Omental fat pad (tissue), 4 donors: ENCODE data around the gene SAMD4A. TPM values are rescaled to one million over a fixed set of nuclear protein-coding genes. Genes with fewer than 3 reads are reported as not detected.
A peak's percentile ranks its signal among the peaks of the same experiment; 100 is the strongest.

Experiments
- ATAC-seq: fragments of 150-250 bp; one replicate; pipeline ENCODE4 v1.9.1; 2016; ENCODE audit warnings: mild to moderate bottlenecking, moderate library complexity; ENCODE audit not compliant: low FRiP score
- DNase-seq: peaks from one replicate; pipeline ENCODE4 v3.0.0-alpha.2; 2019; ENCODE audit warnings: low spot score
- total RNA-seq, 4 donors: library from RNA; depleted of rRNA; stranded (reverse); fragments of >200 nt; gene quantifications; one replicate each; pipeline ENCODE4 v1.1.0, GENCODE V29; 2016
- TF ChIP-seq, protein P1 (sequence below), 3 donors: fragments of 450-650 bp; IDR thresholded peaks; one replicate each; pipeline ENCODE4 v1.5.1; 2016 to 2017; ENCODE audit warnings: antibody characterized with exemption in 3 of 3, mild to moderate bottlenecking in 3 of 3, moderate library complexity in 2 of 3

Gene SAMD4A
- total RNA-seq, 4 donors from 2014 or later = 33.9 to 116 (median 38.3) TPM

DNA sequence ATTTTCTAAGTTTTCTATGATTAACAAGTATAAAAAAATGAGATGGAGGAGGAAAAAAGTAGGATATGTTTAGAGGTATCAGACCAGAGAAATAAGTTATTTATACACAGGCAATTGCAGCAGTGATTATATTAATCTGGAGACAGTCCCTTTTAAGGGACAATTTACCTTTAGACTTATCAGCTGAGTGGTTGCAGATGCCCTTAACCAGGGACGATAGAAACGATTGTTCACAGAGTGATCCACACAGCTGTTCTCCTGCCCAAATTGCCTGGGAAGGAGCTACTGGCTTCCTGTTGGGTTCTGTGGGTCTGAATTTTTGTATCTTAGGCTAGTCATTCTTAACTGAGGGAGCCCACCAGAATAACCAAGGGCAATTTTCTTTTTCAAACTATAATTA, 269.3 kb downstream of the SAMD4A start:
- ATAC-seq (no peak), DNase-seq (no peak)
- TF ChIP-seq, protein P1, sequence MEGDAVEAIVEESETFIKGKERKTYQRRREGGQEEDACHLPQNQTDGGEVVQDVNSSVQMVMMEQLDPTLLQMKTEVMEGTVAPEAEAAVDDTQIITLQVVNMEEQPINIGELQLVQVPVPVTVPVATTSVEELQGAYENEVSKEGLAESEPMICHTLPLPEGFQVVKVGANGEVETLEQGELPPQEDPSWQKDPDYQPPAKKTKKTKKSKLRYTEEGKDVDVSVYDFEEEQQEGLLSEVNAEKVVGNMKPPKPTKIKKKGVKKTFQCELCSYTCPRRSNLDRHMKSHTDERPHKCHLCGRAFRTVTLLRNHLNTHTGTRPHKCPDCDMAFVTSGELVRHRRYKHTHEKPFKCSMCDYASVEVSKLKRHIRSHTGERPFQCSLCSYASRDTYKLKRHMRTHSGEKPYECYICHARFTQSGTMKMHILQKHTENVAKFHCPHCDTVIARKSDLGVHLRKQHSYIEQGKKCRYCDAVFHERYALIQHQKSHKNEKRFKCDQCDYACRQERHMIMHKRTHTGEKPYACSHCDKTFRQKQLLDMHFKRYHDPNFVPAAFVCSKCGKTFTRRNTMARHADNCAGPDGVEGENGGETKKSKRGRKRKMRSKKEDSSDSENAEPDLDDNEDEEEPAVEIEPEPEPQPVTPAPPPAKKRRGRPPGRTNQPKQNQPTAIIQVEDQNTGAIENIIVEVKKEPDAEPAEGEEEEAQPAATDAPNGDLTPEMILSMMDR (IDR thresholded peaks at IDR 0.05) = no peak

DNA sequence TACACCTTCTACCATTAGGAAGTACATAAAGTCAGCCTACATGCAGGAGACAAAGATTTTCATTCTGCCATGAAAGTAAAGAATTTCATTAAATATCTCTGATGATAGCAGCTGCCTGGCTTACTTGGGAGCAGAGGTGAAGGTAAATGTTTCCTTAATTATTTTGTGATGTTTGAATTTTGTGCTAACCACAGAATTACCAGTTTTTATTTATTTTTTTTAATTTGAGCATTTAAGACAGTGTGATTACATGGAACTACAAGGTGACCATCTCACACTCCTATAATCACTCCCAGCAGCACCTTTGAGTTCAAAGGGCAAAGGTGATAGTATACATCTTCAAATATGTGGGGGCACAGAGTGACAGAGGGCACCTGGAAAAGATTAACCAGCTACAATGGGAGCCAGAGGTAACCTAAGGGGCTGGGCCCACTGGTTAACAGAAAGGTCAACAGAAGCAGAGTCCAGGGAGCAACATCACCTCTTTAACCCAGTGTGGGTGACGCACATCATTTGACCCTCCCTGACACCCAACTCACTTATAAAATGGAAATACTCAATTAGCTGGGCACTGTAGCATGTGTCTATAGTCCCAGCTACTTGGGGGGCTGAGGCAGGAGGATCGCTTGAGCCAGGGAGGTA, 270.7 kb downstream of the SAMD4A start:
- ATAC-seq = no peak

DNA sequence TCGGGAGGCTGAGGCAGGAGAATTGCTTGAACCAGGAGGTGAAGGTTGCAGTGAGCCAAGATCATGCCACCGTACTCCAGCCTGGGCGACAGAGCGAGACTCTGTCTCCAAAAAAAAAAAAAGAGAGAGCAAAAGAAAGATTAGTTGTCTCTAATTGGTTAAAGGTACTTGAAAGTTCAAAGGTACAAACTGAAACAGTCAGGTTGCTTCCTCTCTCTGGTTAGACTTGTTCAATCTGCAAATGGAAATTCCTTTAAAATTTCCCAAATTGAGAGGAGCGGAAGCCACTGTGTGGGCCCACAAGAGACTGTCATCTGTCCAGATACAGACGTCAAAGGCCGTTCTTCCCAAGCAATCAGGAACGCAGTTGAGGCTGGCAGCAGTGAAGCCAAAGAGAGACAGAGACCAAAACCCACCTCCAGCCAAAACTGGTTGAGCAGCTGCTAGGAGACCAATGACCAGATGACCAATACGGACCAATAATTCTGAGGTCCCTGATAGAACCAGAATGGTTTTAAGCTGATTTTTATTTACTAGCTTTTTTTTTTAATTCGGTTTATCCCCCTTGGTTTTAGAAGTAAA, 272.1 kb downstream of the SAMD4A start:
- DNase-seq = no peak
- no peak for ATAC-seq
- TF ChIP-seq, protein P1 (IDR thresholded peaks at IDR 0.05) = no peak

More for the DNA sequence above, 270.7 kb downstream of the SAMD4A start:
- TF ChIP-seq, protein P1 (IDR thresholded peaks at IDR 0.05) = no peak
- no peak for DNase-seq

DNA sequence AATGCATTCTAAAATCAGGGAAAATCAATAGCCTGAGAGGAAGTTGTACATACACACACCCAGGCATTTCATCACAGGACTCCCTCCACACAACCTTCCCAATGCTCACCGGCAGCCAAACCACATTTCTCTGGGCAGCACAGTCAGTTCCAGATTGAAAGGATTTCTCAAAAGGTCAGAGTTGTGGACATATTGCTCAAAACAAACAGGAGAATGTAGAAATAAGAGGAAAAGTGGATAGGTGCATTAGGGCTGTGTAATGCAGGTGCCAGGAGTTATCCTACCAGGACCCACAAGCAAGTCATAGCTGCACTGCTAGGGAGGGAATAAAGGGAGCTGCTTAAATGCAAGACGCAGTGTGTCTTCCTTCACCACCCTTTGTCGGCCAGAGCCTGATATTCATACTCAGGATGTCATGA, 272.8 kb downstream of the SAMD4A start:
- ATAC-seq (peak; percentile 57), DNase-seq (no peak)
- TF ChIP-seq, protein P1 (IDR thresholded peaks at IDR 0.05) = no peak

DNA sequence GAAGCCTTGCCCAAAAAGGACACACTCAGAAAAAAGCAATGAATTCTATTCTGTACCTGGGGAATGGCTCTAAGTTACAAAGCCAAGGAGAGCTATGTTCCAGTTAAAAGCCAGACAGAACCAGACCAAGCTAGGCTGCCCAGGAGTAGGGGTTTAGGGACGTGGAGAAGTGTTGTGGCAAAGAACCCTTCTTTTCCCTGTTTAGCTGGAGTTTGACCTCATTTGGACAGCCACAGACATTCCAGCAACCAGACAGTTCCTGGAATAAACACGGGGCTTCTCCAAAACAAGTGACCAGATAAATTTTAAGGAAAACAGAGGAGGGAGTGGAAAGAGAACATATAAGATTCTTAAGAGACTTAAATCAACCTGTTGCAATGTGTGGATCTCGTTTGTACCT, 273.4 kb downstream of the SAMD4A start:
- TF ChIP-seq, protein P1 (IDR thresholded peaks at IDR 0.05) = no peak
- DNase-seq = no peak
- no peak for ATAC-seq

DNA sequence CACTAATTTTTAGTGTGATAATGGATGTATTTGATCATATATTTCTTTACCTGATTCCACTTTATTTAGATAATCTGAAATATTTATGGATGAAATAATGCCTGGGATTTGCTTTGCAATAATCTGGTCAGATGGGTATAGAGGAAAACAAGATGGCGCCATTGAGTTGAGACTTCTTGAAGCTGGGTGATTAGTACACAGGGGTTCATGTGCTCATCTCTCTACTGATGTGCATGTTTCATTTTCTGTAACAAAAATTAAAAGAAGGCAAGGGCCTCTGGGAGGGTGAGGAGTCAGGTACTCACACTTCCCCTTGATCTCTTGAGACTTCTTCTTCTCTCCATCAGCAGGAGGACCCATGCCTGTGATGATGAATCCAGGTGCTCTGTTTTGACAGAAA, 273.9 kb downstream of the SAMD4A start:
- TF ChIP-seq, protein P1 (IDR thresholded peaks at IDR 0.05) = no peak
- ATAC-seq (no peak), DNase-seq (no peak)

Other genes with a start within 250 kb of the SAMD4A start
- gene CDKN3, start 170.1 kb upstream of the SAMD4A start, total RNA-seq = 1 to 10 TPM in 3 of 4 donors, under 1 TPM in 1; 0.94 to 7.6 (median 4.2) TPM
- gene CNIH1, start 125.8 kb upstream of the SAMD4A start, total RNA-seq = 100 to 1,000 TPM; 101 to 233 (median 212) TPM
- 10 to 100 TPM; 44.0 to 92.7 (median 86.7) TPM for gene GMFB, start 78.1 kb upstream of the SAMD4A start, total RNA-seq
- gene CGRRF1, start 57.2 kb upstream of the SAMD4A start, total RNA-seq = 10 to 100 TPM; 18.0 to 21.8 (median 18.9) TPM